ENCODE results near the gene IGSF21.

- TF ChIP-seq CTCF (IDR thresholded peaks at IDR 0.05) (no peak), POLR2A (IDR thresholded peaks at IDR 0.05) (no peak)
Measured at GRCh38 chr1:18326211-18326897, 218.8 kb downstream of the IGSF21 start.

Measured in suprapubic skin (tissue), 3 donors.